ENCODE results near the gene ZFP2.
A peak's percentile ranks its signal among the peaks of the same experiment; 100 is the strongest.

The ZFP2 gene

DNA sequence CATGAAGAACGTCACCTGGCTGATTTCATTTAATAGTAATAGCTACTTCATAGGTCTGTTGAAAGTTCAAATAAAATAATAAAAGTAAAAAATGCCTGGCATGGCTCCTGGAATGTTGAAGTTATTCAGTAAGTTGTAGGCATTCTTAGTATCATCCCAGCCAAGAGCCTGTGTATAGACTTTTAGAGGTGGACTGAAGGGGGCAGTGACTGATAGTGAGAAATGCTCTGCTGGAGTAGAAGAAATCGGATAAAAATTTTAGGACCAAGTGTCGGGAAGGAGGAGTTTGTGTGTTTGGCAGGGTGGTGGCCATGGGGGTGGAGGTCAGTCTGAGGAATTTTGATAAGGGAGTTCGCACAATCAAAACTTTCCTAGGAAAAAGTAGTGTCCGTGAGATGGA, 3.6 kb downstream of the ZFP2 start:
- no peak overlapping the region for H3K4me3 ChIP-seq (ENCODE audit: control insufficient read depth in 1 of 7, extremely low read depth in 1 of 7, insufficient read depth in 4 of 7, low read depth in 2 of 7, low read length in 6 of 7)
- H3K4me1 ChIP-seq (ENCODE audit: control extremely low read depth in 1 of 4, control insufficient read depth in 4 of 4, insufficient read depth in 4 of 4, low read length in 3 of 4): peaks cover 0 to 9% (median 5%) of the 10 kb centered on the region in 4 experiments
- 95% methylated on average over 4 of the region's 5 CpGs for WGBS (ENCODE audit: insufficient coverage)
- no peaks in the 10 kb centered on the region for H3K27me3 ChIP-seq (replicated peaks in 2 of 5; ENCODE audit: control insufficient read depth in 4 of 5, insufficient read depth in 5 of 5, low read length in 4 of 5)
- no peak overlapping the region for H3K27ac ChIP-seq (ENCODE audit: insufficient read depth in 1 of 2, low read depth in 1 of 2, low read length in 2 of 2, poor library complexity in 1 of 2, severe bottlenecking in 2 of 2)
- ChIA-PET CTCF (interaction anchor here (0.6 kb wide), 1 partner anchor 209 kb away, joined by 3 read pairs; no protein-coding TSS in a partner anchor), POLR2A (interaction anchor here (0.7 kb wide), 1 partner anchor 161 kb away, joined by 3 read pairs; the partner anchor contains the start of gene ZNF354C)
- H3K9me3 ChIP-seq (ENCODE audit: control extremely low read depth in 1 of 5, control insufficient read depth in 4 of 5, insufficient read depth in 2 of 5, low read depth in 1 of 5, low read length in 4 of 5): peaks cover 4 to 35% (median 16%) of the 10 kb centered on the region in 5 experiments
- DNase-seq: no peak
- H3K36me3 ChIP-seq (ENCODE audit: control insufficient read depth in 4 of 4, insufficient read depth in 4 of 4, low read length in 3 of 4): peaks cover 0 to 5% (median 2%) of the 10 kb centered on the region in 4 experiments

DNA sequence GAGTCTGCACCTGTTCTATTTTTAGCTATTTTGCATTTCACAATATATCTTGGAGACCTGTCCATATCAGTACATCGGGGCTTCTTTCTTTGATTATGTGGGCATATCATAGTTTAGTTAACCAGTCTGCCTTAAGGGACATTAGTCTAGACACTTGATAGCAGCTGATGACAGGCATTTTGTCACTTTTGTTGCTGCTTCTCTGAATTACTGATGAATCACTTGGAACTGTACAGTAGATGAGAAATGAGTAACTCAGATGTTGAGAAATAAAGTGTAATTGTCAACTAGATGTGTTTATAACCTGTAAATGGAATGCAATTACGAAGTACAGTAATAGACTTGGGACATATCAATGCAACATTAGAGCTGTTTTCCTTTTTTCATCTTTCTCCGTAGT, 7.1 kb downstream of the ZFP2 start:
- Histone ChIP-seq H3K36me3 (ENCODE audit: control insufficient read depth in 4 of 4, insufficient read depth in 4 of 4, low read length in 3 of 4) (peaks cover 0 to 12% (median 2%) of the 10 kb centered on the region in 4 experiments), H3K9me3 (ENCODE audit: control extremely low read depth in 1 of 5, control insufficient read depth in 4 of 5, insufficient read depth in 2 of 5, low read depth in 1 of 5, low read length in 4 of 5) (peaks cover 4 to 57% (median 22%) of the 10 kb centered on the region in 5 experiments), H3K4me3 (ENCODE audit: control insufficient read depth in 1 of 7, extremely low read depth in 1 of 7, insufficient read depth in 4 of 7, low read depth in 2 of 7, low read length in 6 of 7) (no peak overlapping the region), H3K27ac (ENCODE audit: insufficient read depth in 1 of 2, low read depth in 1 of 2, low read length in 2 of 2, poor library complexity in 1 of 2, severe bottlenecking in 2 of 2) (no peak overlapping the region), H3K27me3 (replicated peaks in 2 of 5; ENCODE audit: control insufficient read depth in 4 of 5, insufficient read depth in 5 of 5, low read length in 4 of 5) (no peaks in the 10 kb centered on the region), H3K4me1 (ENCODE audit: control extremely low read depth in 1 of 4, control insufficient read depth in 4 of 4, insufficient read depth in 4 of 4, low read length in 3 of 4) (no peaks in the 10 kb centered on the region)
- ChIA-PET CTCF (no interaction called here), POLR2A (no interaction called here)
- DNase-seq: no peak
- 100% methylated on average over 1 of the region's 3 CpGs for WGBS (ENCODE audit: insufficient coverage)

DNA sequence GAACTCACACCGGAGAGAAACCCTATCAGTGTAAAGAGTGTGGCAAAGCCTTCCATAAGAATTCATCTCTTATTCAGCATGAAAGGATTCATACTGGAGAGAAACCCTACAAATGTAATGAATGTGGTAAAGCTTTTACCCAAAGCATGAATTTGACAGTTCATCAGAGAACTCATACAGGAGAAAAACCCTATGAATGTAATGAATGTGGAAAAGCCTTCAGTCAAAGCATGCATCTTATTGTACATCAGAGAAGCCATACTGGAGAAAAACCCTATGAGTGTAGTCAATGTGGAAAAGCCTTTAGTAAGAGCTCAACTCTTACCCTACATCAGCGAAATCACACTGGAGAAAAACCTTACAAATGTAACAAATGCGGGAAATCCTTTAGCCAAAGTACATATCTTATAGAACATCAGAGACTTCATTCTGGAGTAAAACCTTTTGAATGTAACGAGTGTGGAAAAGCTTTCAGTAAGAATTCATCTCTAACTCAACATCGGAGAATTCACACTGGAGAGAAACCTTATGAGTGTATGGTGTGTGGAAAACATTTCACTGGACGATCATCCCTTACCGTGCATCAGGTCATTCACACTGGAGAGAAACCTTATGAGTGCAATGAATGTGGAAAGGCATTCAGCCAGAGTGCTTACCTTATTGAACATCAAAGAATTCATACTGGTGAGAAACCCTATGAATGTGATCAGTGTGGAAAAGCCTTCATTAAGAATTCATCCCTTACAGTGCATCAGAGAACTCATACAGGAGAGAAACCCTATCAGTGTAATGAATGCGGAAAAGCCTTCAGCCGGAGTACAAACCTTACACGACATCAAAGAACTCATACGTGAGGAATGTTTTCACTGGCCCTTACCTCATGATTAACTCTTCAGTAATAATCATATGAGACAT, 36.4 kb downstream of the ZFP2 start:
- ChIA-PET CTCF (interaction anchor here (0.7 kb wide), 1 partner anchor 1891 kb away, joined by 3 read pairs; no protein-coding TSS in a partner anchor), POLR2A (no interaction called here)
- Histone ChIP-seq H3K9me3 (ENCODE audit: control extremely low read depth in 1 of 5, control insufficient read depth in 4 of 5, insufficient read depth in 2 of 5, low read depth in 1 of 5, low read length in 4 of 5) (peaks cover 7 to 92% (median 75%) of the 10 kb centered on the region in 5 experiments), H3K4me3 (ENCODE audit: control insufficient read depth in 1 of 7, extremely low read depth in 1 of 7, insufficient read depth in 4 of 7, low read depth in 2 of 7, low read length in 6 of 7) (no peak overlapping the region), H3K36me3 (ENCODE audit: control insufficient read depth in 4 of 4, insufficient read depth in 4 of 4, low read length in 3 of 4) (peaks cover 0 to 30% (median 4%) of the 10 kb centered on the region in 4 experiments), H3K27ac (ENCODE audit: insufficient read depth in 1 of 2, low read depth in 1 of 2, low read length in 2 of 2, poor library complexity in 1 of 2, severe bottlenecking in 2 of 2) (no peak overlapping the region), H3K27me3 (replicated peaks in 2 of 5; ENCODE audit: control insufficient read depth in 4 of 5, insufficient read depth in 5 of 5, low read length in 4 of 5) (no peaks in the 10 kb centered on the region), H3K4me1 (ENCODE audit: control extremely low read depth in 1 of 4, control insufficient read depth in 4 of 4, insufficient read depth in 4 of 4, low read length in 3 of 4) (no peaks in the 10 kb centered on the region)
- no peak for DNase-seq
- WGBS (ENCODE audit: insufficient coverage): 100% methylated on average over 4 of the region's 11 CpGs

DNA sequence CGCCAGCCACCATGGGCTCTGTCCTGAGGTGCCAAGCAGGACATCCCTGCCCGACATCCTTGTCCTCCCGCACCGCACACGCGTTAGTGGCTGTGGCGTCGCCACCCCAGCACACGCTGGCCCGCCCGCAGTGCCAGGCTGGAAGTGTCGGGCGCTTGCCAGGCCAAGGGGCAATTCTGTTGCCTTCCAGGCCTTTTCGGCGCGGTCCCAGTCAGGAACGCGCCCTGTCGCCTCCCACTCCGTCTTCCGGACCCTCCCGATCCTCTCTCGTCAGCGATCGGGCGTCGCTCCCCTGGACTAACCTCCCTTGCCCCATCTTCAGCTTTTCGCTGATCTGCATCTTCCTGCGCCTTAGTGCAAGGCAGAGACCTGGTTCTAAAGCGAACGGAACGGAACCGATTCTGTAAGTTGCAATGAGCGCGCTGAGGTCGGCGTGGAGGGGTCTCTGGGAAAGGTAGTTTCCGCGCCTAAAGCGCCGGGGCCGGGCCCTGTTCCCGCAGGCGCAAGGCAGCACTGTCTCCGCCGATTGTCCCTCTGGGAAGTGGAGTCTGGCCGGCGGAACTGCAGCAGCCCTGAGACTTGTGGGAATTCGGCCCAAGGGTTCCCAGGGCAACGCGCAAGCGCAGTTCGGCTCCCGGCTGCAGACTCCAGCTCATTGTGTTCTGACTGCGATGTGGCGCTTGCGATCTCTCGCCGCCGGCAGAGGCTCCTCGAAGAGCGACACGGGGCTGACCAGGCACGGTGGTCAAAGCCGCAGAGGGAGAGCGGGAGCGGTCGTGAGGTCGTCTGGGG, 45.1 kb downstream of the ZFP2 start, which contains the start of gene ZNF454:
TSS of gene ZNF454 (plus strand) at position 630 of the 792 bp plus-strand sequence. CDS start 1,594 bp downstream, outside the sequence.
- ChIA-PET POLR2A (no interaction called here), CTCF (no interaction called here)
- WGBS (ENCODE audit: insufficient coverage): 3% methylated on average over 57 of the region's 69 CpGs
- Histone ChIP-seq H3K4me3 (ENCODE audit: control insufficient read depth in 1 of 7, extremely low read depth in 1 of 7, insufficient read depth in 4 of 7, low read depth in 2 of 7, low read length in 6 of 7) (peak within 1 kb of the TSS; percentile 27 to 79 (median 60)), H3K9me3 (ENCODE audit: control extremely low read depth in 1 of 5, control insufficient read depth in 4 of 5, insufficient read depth in 2 of 5, low read depth in 1 of 5, low read length in 4 of 5) (peaks cover 2 to 91% (median 74%) of the 10 kb centered on the region in 5 experiments), H3K27me3 (replicated peaks in 2 of 5; ENCODE audit: control insufficient read depth in 4 of 5, insufficient read depth in 5 of 5, low read length in 4 of 5) (peaks cover 0 to 22% (median 10%) of the 10 kb centered on the region in 5 experiments), H3K36me3 (ENCODE audit: control insufficient read depth in 4 of 4, insufficient read depth in 4 of 4, low read length in 3 of 4) (no peaks in the 10 kb centered on the region), H3K27ac (ENCODE audit: insufficient read depth in 1 of 2, low read depth in 1 of 2, low read length in 2 of 2, poor library complexity in 1 of 2, severe bottlenecking in 2 of 2) (no peak within 1 kb of the TSS), H3K4me1 (ENCODE audit: control extremely low read depth in 1 of 4, control insufficient read depth in 4 of 4, insufficient read depth in 4 of 4, low read length in 3 of 4) (peaks cover 0 to 14% (median 5%) of the 10 kb centered on the region in 4 experiments)
- DNase-seq: peak; percentile 32 to 63 (median 52)

DNA sequence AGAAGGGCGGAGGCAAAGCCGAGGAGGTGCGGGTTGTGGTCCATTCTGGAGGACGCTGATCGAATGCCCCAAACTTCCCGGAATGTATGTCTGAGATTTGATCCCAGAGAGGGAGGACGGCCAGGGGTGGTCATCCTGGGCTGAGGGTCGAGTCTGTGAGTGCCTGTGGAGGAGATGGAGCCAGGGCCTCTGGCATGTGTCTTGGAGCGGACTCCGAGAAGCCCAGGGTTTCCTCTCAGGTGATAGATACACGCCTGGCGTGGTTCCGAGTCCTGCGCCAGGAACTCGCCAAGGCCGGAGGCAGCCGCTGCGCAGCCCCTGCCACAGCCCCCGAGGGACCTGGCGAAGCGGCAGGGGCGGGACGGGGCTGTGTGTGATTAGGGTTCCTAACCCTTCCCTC, 45.6 kb downstream of the ZFP2 start:
- no peak overlapping the region for H3K27ac ChIP-seq (ENCODE audit: insufficient read depth in 1 of 2, low read depth in 1 of 2, low read length in 2 of 2, poor library complexity in 1 of 2, severe bottlenecking in 2 of 2)
- peaks cover 0 to 14% (median 5%) of the 10 kb centered on the region in 4 experiments for H3K4me1 ChIP-seq (ENCODE audit: control extremely low read depth in 1 of 4, control insufficient read depth in 4 of 4, insufficient read depth in 4 of 4, low read length in 3 of 4)
- H3K9me3 ChIP-seq (ENCODE audit: control extremely low read depth in 1 of 5, control insufficient read depth in 4 of 5, insufficient read depth in 2 of 5, low read depth in 1 of 5, low read length in 4 of 5): peaks cover 2 to 88% (median 73%) of the 10 kb centered on the region in 5 experiments
- H3K36me3 ChIP-seq (ENCODE audit: control insufficient read depth in 4 of 4, insufficient read depth in 4 of 4, low read length in 3 of 4): no peaks in the 10 kb centered on the region
- ChIA-PET POLR2A (no interaction called here), CTCF (no interaction called here)
- no peak for DNase-seq
- WGBS (ENCODE audit: insufficient coverage): 9% methylated on average over 18 of the region's 23 CpGs
- peak overlapping the region in 6 of 7 experiments; percentile 27 to 79 (median 66) for H3K4me3 ChIP-seq (ENCODE audit: control insufficient read depth in 1 of 7, extremely low read depth in 1 of 7, insufficient read depth in 4 of 7, low read depth in 2 of 7, low read length in 6 of 7)
- peaks cover 0 to 22% (median 10%) of the 10 kb centered on the region in 5 experiments for H3K27me3 ChIP-seq (replicated peaks in 2 of 5; ENCODE audit: control insufficient read depth in 4 of 5, insufficient read depth in 5 of 5, low read length in 4 of 5)

DNA sequence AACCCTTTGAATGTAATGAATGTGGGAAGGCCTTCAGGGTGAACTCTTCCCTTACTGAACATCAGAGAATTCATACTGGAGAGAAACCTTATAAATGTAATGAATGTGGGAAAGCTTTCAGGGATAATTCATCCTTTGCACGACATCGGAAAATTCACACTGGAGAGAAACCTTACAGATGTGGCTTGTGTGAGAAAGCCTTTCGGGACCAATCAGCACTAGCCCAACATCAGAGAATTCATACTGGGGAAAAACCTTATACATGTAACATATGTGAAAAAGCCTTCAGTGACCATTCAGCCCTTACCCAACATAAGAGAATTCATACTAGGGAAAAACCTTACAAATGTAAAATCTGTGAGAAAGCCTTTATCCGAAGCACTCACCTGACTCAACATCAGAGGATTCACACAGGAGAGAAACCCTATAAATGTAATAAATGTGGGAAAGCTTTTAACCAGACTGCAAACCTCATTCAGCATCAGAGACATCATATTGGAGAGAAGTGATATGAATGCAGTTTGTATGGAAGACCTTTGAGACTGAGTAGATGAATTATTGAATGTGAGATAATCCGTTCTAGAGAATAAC, 69.8 kb downstream of the ZFP2 start:
- Histone ChIP-seq H3K9me3 (ENCODE audit: control extremely low read depth in 1 of 5, control insufficient read depth in 4 of 5, insufficient read depth in 2 of 5, low read depth in 1 of 5, low read length in 4 of 5) (peaks cover 6 to 76% (median 47%) of the 10 kb centered on the region in 5 experiments), H3K27ac (ENCODE audit: insufficient read depth in 1 of 2, low read depth in 1 of 2, low read length in 2 of 2, poor library complexity in 1 of 2, severe bottlenecking in 2 of 2) (no peak overlapping the region), H3K27me3 (replicated peaks in 2 of 5; ENCODE audit: control insufficient read depth in 4 of 5, insufficient read depth in 5 of 5, low read length in 4 of 5) (no peaks in the 10 kb centered on the region), H3K4me3 (ENCODE audit: control insufficient read depth in 1 of 7, extremely low read depth in 1 of 7, insufficient read depth in 4 of 7, low read depth in 2 of 7, low read length in 6 of 7) (no peak overlapping the region), H3K4me1 (ENCODE audit: control extremely low read depth in 1 of 4, control insufficient read depth in 4 of 4, insufficient read depth in 4 of 4, low read length in 3 of 4) (no peaks in the 10 kb centered on the region), H3K36me3 (ENCODE audit: control insufficient read depth in 4 of 4, insufficient read depth in 4 of 4, low read length in 3 of 4) (no peaks in the 10 kb centered on the region)
- POLR2A ChIA-PET: no interaction called here
- 100% methylated on average over 2 of the region's 5 CpGs for WGBS (ENCODE audit: insufficient coverage)
- CTCF ChIA-PET: no interaction called here
- DNase-seq: no peak

Data from common myeloid progenitor, CD34-positive (primary cell).